T-helper 22 cell (primary cell): ENCODE data around the gene TPRA1.
"Not testable (repeated sequence)": the region's sequence is repeated elsewhere in the genome, so short reads cannot be mapped to it uniquely, and the experiment has no call there.

ENCODE experiments used
- DNase-seq: peaks from one replicate; pipeline ENCODE4 v3.0.0-alpha.2; 2020; ENCODE audit warnings: low read depth

Gene TPRA1

GRCh38 chr3:127616836-127617605 lies 26.5 kb upstream of the TPRA1 start:
- no peak for DNase-seq

GRCh38 chr3:127615631-127616305 lies 25.2 kb upstream of the TPRA1 start:
- DNase-seq: no peak

GRCh38 chr3:127614928-127615589 lies 24.5 kb upstream of the TPRA1 start:
- DNase-seq: no peak

- DNase-seq: no peak
Measured at GRCh38 chr3:127613406-127613805, 22.9 kb upstream of the TPRA1 start.

- no peak for DNase-seq
Measured at GRCh38 chr3:127612966-127613365, 22.4 kb upstream of the TPRA1 start.

- DNase-seq: no peak
Measured at GRCh38 chr3:127611251-127611650, 20.7 kb upstream of the TPRA1 start.

- no peak for DNase-seq
Measured at GRCh38 chr3:127610105-127610504, 19.6 kb upstream of the TPRA1 start.

GRCh38 chr3:127608362-127608718 lies 17.8 kb upstream of the TPRA1 start:
- no peak for DNase-seq

GRCh38 chr3:127607675-127608361 lies 17.3 kb upstream of the TPRA1 start:
- no peak for DNase-seq

GRCh38 chr3:127606981-127607595 lies 16.6 kb upstream of the TPRA1 start:
- DNase-seq: no peak

GRCh38 chr3:127606086-127606805 lies 15.7 kb upstream of the TPRA1 start:
- no peak for DNase-seq

GRCh38 chr3:127605547-127605946 lies 15.0 kb upstream of the TPRA1 start:
- not testable (repeated sequence) for DNase-seq

- no peak for DNase-seq
Measured at GRCh38 chr3:127604546-127605165, 14.1 kb upstream of the TPRA1 start.

- no peak for DNase-seq
Measured at GRCh38 chr3:127604035-127604434, 13.5 kb upstream of the TPRA1 start.

GRCh38 chr3:127600749-127601456 lies 10.4 kb upstream of the TPRA1 start:
- DNase-seq: no peak

GRCh38 chr3:127598841-127599570 lies 8.5 kb upstream of the TPRA1 start:
- DNase-seq: no peak

- DNase-seq: no peak
Measured at GRCh38 chr3:127597020-127597771, 6.7 kb upstream of the TPRA1 start.

GRCh38 chr3:127595303-127595702 lies 4.8 kb upstream of the TPRA1 start:
- DNase-seq: no peak

GRCh38 chr3:127593178-127593577 lies 2.6 kb upstream of the TPRA1 start:
- DNase-seq: no peak
